GM11168 (cell line): ENCODE measurements around the gene KCNA3.

ENCODE experiments used
- in situ Hi-C: fragments of 300-500 bp; cut with MboI; formaldehyde crosslinking; loops from one replicate; pipeline ENCODE4 v1.12.0; 2022; ENCODE audit warnings: low sequenced_read_pairs; ENCODE audit not compliant: unreplicated experiment

KCNA3 gene

DNA sequence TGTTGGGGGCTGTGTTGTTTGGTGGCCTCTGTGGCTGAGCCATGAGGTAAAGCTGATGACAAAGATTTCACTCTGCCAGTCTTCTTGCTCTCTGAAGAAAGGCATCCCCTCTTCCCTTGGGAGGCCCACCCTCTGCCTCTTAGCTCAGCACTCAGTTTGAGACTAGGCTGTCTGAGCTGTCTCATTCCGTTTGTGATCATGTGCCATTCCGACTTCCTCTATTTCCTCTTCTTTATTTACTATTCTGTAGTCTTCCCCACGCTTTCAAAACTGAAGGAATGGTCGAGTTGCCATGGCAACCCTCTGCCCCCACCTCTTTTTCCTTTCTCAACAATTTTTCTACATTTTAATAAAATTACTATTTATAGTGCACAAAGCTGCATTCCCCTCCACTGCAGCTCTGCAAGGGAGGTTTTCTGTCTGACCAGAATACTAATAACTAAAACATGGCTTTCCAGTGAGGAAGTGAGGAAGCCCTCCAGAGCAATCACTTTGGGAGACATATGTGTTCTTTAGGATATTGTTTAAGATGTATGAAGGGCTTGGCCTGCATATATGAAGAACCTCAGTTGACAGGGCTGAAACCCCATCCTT, 30.8 kb downstream of the KCNA3 start:
- in situ Hi-C loops, result no loop called here

DNA sequence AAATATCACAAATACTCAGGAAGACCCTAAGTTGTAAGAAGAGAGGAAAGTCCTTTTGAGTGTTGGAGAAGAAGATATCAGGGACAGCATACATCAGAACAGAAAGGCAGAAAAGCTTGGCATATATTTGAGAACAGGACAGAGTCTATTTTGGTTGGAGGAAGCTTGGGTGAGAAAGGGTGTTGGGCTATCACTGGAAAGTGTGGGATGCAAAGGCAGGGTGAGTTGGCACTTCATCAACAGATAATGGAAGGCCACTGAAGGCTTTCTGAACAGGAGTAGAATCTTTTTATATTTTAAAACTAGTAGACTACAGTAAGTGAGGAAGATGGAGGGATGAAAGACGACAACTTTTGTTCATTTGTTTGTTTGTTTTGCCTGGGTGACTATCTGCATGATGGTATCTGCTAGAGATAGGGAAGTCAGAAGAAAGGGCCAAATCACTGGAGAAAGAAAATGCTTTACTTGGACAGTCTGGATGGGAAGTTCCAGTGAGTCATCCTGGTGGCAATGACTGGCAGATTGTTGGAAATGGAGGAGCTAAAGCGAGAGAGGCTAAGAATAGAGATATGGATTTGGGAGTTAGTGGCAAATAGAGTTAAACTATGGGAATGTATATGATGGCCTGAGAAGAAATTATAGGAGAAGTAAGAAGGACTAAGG, 34.9 kb downstream of the KCNA3 start:
- in situ Hi-C loops, result no loop called here

DNA sequence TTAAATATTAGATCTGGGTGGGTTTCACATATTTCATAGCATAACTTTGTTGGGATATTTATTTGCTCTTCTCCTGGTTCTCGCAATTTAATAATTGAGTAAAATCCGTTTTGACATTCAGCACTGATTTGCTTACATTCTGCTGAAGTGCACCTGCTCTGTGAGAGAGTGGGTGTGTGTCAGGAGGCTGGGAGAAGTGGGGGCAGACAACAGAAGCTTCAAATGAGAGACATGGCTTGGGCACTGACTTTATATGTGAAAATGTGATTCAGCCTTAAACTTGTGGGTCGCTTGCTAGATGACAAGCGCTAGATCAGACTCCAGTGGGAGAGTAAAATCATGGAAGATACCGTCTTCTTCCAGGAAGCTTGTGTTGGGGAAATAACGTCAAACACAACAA, 36.2 kb downstream of the KCNA3 start:
- in situ Hi-C loops, result no loop called here

DNA sequence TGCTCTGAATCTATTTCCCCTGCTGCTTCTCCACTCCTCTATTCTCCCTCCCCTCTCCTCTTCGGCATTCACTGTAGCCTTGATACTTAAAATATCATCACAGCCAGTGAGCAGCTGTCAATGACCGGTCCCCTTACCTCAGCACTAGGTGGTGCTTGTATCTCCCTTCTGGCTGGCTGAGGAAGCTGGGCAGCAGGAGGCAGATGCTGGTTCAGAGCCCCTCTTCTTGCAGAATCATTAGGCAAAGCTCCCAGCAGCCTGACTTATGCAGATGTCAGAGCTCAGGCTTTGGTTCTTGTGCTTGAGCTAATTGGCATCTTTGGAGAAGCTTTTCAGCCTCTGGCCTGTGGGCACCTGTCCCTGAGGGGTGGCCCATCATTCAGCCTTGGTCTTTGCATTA, 36.7 kb downstream of the KCNA3 start:
- in situ Hi-C loops, result no loop called here

DNA sequence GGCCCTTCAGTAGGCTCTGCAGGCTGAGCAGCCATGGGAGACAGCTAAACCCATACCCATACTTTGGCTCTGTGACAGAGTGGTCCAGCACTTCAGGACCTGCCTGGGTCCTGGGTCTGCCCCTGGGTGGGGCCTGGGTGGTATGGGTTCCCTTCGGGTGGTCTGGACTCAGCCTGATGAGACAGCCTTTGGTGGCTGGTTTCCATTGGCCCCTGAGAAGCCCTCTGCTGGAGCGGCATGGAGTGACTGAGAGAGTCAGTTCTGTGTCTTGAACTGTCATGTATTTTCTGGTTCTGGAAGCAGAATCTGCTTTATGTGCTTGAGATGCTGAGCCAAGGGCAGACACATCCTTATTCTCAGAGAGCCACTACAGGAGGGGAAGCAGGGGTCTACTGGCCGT, 37.3 kb downstream of the KCNA3 start:
- in situ Hi-C loops, result no loop called here

DNA sequence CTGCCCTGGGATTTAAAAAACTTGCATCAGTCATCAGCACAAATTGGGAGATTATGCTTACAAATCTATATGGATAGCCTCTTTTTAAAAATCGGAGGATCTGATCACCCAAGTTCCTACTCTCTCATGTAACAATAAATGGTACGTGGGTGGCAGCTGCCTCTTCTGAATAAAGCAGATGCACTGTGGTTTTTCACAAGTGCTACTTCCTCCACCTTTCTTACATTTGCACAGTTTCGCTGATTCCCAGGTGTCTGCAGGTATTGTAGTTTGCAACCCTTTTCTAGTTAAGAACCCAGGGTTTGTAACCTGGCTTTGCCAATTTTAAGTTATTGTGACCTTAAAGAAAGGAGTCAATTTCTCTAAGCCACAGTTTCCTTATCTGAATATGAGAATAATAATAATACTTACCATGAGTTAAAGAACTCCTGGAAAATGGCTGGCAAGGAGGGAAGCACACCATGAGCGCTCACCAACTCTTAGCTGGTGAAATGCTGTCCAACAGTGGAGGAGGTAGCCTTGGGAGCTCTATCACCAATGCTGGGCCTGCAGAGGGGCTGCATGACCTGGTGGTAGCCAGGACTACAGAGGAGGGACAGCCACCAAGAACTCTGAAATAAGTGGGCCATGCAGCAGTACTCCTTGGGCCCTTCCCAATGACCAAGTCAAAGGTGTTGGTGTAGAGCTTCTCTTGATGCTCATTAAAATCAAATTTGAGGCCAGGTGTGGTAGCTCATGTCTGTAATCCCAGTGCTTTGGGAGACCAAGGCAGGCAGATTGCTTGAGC, 38.4 kb downstream of the KCNA3 start:
- in situ Hi-C loops, result no loop called here

DNA sequence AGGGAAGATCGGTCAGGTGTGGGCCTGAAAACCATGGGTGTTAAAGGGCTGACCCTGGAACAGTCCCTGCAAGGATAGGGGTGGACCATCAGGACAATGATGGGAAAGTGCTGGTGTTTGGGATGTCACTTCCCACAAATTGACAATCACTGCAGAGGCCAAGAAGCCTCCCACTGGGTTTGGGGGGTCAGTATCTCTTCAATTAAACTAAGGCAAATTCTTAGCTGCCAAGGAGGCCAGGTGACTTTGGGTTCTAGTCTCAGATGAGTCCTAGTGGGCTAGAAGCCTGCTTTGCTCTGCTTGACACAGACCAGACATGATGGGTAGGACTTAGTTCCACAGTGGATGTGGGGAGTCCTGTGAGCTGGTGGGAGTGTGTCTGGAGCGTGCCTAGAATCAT, 39.3 kb downstream of the KCNA3 start:
- in situ Hi-C loops, result no loop called here

DNA sequence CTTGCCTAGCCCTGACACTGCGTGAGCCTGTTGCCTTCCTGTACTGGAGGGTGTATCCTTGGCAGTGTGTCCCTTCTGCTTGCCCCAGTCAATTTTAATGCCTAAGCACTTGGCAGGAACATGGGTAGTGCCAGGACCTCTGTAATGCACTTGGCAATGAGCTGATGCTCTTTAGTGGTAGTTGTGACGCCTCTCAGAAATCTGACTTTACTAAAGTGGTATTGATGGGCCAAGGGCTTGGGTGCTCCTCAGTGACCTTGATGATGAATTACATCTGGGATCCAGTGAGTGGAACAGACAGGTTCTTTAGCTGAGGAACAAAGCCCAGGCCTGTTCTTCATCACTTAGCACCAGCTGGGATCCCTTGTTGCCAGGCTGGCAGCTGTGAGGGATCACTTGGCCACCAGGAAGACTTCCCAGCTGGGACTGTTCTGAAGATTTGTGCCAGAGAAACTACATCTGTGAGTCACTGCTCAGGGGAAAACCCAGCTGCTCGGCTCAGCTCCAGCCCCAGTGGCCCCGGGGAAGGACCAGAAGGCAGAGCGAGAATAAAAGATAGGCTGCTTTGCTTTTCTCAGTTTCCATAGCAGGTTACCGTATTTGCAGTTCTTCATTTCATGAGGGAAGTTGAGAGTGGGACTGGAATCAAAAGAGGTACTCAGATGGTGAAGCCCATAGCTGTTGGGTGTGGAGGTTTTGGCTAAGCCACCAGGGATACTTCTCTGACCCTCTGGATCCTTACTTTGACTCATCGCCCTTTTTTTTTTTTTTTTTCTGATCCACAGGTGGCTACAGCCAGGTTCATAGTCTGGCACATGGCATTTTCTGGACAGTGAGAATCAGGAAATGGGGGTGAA, 40.1 kb downstream of the KCNA3 start:
- in situ Hi-C loops, result loop anchor here (5.0 kb wide), 1 partner anchor 38 kb away; the partner anchor contains the start of gene KCNA3

DNA sequence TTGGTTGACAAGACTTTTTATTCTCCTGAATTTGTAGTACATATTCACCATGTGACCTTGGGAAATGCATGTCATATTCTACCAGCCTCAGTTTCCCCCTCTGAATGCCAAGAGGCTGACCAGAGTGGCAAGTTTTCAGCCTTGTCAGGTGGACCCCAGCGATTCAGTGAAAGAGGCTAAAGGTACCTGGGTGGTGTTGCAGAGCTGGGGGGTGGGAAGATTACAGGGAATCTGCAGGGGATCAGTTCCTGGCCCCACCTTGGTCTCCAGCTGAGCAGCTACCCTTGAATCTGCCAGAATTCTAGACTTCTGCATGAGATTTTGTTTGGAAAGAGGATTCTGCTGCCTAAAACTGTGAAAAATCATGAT, 40.7 kb downstream of the KCNA3 start:
- in situ Hi-C loops, result loop anchor here (5.0 kb wide), 1 partner anchor 38 kb away; the partner anchor contains the start of gene KCNA3

DNA sequence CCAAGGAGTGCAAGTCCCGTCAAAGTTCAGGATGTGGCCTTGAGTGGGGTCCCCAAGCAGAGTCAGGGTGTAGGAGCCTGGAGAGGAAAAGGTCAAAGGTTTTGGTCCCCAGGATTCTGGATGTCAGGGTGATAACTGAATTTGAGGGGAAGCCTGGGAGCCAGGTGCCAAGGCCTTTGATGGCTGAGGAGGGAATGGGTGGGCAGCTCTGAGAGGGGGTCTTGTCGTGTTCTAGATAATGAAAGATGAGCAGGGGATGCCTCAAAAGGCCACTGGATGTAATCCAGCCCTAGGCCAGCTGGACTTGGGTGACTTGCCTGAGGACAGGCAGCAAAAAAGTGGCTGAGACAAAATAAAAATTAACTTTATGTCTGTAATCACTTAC, 41.1 kb downstream of the KCNA3 start:
- in situ Hi-C loops, result loop anchor here (5.0 kb wide), 1 partner anchor 39 kb away; the partner anchor contains the start of gene KCNA3

DNA sequence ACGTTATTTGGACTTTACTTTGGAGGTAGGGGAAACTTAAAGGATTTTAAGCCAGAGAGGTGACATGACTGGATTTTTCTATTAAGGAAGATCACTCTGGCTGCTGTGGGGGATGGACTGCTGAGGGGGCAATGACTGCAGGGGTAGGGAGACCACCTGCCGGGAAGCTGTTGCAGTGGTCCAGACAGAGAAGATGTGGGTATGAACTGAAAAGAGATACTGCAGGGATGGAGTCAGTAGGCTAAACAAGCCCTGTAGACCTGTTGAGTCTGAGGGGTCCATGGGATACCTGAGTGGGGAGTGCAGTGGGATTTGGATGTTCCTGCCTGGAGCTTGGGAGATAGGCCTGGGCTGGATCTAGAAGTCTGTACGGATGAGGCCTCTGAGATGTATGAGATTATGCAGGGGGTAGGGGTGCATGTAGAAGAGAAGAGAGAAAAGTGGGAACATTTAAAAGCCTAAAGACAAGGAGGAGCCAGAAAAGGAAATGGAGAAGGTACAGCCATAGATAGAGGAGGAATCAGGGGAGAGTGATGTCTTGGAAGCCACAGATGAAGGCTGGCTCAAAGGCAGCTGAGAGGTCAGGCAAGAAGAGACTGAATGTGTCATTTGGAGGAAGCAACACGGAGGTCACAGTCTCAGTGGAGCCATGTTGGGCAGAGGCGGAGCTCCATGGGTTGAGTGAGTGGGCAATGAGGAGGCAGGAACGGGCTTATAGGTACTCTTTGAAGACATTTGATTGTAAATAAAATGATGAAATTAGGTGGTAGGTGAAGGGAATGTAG, 42.7 kb downstream of the KCNA3 start:
- in situ Hi-C loops, result loop anchor here (5.0 kb wide), 1 partner anchor 40 kb away; the partner anchor contains the start of gene KCNA3

DNA sequence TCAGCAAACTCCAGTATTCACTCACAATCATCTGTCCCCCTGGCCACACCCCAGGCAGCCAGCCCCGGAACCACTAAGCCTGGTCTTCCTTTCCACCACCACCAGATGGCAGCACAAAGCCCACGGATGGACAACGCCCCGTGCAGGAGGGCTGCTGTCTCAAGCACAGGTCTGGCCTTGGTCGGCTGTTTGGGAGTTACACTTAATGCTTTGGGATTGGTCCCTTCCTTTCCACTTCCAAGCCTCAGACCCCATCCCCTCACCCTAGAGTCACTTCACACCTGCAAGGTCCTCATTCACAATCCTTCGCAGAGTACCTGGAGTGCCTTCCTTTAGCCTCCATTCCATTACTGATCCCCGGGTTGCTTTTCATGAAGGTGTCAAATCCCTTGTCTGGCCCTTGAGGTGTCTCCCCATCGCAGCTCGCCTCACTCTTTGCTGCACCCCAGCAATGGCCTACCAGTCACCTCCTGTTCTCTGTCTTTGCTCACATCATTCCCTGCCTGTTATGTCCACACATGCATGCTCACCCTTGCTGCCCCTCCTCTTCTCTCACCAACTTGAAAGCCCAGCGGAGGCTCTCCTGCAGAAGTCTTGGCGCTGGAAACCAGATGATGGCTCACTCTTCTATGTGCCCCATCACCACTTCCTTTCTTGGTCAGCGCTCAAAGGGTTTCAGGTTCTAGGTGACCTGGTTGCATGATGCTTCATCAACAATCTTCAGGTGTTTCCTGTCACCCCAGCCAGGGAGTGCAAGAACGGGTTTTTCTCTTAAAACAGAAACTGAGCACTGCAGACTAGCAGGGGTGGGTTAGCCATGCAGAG, 43.7 kb downstream of the KCNA3 start:
- in situ Hi-C loops, result loop anchor here (5.0 kb wide), 1 partner anchor 41 kb away; the partner anchor contains the start of gene KCNA3

DNA sequence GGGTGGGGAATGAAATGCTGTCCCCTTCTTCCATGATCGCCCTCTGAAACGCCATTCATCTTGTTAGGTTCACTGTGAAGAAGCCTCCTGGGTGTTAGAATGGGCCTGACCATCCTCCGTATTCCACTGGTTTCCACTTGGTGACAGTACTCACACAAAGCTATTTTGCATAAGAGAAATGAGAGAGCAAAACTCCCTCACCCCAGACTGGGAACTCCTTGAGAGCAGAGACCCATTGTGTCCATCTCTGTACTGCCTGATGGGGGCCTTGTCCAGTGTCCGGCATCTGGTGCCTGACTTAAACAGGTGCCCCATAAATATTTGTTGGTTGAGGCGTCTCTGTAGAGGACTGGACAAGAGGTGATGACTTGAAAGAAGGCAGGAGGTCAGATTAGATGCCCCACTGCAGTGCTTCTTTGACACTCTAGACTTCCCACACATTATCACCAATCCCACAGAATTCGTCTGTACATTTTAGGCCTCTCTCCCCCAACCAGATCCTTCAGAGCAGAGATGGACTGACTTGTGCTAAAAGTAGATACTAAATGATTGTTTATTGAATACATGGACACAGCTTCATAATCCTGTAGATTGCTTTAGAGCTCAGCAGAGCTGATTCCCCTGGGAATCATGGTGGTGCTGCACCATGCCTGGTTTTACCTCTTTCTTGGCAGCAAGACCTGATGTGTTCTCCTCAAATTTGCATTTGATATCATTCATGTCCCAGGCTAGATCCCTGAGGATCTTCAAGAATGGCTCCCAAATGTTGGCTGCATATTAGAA, 46.2 kb downstream of the KCNA3 start:
- in situ Hi-C loops, result no loop called here

DNA sequence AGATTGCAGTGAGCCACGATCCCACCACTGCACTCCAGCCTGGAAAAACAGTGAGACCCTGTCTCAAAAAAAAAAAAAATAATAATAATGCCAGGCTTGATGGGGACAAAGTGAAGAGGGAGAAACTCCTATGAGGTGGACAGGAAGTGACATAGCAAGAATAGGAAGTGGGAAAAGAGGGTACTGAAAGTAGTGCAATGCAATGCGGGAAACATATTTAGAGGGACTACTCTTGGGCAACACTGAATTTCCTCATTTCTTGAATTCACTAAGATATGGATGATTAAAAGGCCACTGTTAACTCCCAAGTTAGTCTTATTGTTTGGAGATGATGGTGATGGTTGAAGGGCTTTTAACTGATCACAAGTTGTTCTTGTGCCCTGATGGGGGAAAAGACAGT, 47.0 kb downstream of the KCNA3 start:
- in situ Hi-C loops, result no loop called here

DNA sequence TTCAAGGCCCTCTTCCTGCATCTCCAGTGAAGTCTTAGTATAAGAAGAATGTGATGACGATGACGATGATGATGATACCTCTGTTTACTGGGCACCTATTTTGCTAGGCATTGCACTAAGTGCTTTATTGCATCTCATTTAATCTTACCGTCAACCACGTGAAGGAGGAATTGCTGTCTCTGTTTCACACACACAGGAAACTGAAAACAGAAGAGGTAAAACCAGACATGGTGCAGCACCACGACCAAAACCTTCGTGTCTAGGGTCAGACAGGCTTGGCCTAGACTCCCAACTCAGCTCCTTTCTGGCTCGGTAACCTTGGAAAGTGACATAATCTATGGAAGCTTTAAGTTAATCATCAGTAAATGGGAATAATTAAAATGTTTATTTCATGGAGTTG, 47.9 kb downstream of the KCNA3 start:
- in situ Hi-C loops, result no loop called here
